GM23338 (cell line): ENCODE data around the gene KSR2.

Source experiments
- EZH2 ChIP-seq: fragments of 200-600 bp; sonication (generic); IDR thresholded peaks from one replicate; pipeline ENCODE4 v1.8.0; 2017; ENCODE audit warnings: antibody characterized with exemption, mild to moderate bottlenecking, low read depth; ENCODE audit not compliant: unreplicated experiment
- JUNB ChIP-seq: IDR thresholded peaks from one replicate; pipeline ENCODE4 v1.6.1; 2016; ENCODE audit warnings: antibody characterized with exemption; ENCODE audit not compliant: unreplicated experiment
- TF ChIP-seq, protein P1 (sequence below), 2 experiments: fragments of 200-600 bp in 1 of 2; sonication (generic) in 1 of 2; conservative IDR thresholded peaks; 2 replicates each; pipeline versions ENCODE4 v1.5.1 to v1.6.1; 2016 to 2017; ENCODE audit warnings: antibody characterized with exemption in 2 of 2, low read depth in 2 of 2, mild to moderate bottlenecking in 2 of 2, moderate library complexity in 1 of 2

DNA sequence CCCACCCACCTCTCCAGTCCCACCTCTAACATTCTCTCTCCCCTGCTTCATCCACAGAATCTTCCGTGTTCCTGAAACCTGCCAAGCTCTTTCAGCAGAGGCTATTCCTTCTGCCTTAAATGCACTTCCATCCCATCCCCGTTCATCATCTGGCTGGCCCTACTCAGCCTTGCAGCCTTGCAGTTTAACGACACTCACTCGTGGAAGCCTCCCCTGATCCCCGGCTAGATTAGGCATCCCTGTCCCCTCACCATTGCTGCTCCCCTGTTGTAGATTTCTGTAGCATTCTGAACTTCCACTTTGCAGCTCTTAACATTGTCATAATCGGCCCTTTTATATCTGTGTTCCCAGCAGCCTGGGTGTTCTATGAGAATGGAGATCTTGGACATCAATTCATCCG is 326.9 kb downstream of the KSR2 start:
- TF ChIP-seq, protein P1, sequence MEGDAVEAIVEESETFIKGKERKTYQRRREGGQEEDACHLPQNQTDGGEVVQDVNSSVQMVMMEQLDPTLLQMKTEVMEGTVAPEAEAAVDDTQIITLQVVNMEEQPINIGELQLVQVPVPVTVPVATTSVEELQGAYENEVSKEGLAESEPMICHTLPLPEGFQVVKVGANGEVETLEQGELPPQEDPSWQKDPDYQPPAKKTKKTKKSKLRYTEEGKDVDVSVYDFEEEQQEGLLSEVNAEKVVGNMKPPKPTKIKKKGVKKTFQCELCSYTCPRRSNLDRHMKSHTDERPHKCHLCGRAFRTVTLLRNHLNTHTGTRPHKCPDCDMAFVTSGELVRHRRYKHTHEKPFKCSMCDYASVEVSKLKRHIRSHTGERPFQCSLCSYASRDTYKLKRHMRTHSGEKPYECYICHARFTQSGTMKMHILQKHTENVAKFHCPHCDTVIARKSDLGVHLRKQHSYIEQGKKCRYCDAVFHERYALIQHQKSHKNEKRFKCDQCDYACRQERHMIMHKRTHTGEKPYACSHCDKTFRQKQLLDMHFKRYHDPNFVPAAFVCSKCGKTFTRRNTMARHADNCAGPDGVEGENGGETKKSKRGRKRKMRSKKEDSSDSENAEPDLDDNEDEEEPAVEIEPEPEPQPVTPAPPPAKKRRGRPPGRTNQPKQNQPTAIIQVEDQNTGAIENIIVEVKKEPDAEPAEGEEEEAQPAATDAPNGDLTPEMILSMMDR (conservative IDR thresholded peaks at IDR 0.05; ENCODE audit: low read depth in 2 of 2): no peak
- no peak for TF ChIP-seq EZH2
- no peak for TF ChIP-seq JUNB
